ENCODE measurements around the gene LRRC4.

LRRC4 gene, protein sequence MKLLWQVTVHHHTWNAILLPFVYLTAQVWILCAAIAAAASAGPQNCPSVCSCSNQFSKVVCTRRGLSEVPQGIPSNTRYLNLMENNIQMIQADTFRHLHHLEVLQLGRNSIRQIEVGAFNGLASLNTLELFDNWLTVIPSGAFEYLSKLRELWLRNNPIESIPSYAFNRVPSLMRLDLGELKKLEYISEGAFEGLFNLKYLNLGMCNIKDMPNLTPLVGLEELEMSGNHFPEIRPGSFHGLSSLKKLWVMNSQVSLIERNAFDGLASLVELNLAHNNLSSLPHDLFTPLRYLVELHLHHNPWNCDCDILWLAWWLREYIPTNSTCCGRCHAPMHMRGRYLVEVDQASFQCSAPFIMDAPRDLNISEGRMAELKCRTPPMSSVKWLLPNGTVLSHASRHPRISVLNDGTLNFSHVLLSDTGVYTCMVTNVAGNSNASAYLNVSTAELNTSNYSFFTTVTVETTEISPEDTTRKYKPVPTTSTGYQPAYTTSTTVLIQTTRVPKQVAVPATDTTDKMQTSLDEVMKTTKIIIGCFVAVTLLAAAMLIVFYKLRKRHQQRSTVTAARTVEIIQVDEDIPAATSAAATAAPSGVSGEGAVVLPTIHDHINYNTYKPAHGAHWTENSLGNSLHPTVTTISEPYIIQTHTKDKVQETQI

DNA sequence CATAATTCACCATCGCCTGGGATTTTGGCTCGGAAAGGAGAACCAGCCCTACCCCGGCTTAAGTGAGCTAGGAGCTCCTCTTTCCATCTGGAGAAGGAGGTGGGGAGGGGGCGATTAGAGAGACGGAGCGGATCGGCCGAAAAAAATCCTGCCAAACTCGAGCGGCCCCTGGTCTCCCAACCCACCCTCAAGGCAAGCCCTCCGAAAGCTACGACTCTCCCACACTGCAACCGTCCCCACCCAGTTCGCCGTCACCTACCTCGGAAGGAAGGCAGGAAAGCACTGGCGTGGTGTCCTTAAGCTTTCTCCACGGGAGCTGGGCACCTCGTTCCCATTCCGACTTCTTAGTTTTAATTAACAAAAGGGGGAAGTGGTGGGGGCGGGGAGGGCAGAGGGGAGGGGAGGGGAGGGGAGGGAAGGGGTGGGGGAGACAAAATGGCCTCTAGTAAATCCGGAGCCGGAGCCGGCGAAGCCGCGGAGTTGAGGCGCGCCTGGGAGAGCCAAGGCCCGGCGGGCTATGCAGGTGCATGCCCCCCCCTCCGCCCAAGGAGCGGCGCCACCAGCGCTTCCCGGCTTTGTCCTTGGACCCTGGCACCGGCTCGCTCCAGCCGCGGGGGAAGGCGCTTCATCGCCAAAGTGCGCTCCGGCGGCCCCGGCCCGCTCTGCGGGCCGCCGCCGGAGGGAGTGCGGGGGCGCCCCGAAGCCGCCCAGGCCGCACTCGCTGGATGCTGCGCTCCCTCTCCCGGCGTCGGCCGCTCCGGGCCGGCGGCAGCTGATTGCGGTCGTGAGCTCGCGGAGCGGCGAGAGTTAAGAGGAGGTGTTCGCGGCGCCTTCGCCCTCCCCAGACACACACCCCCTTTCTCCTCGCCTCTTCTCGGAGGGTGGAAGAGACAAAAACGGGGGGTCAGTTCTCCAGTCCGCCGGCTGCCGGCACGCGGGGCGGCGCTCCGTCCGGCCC lies at the start of gene LRRC4:
LRRC4 (minus strand) TSS at position 784 of the 958 bp plus-strand sequence. CDS start 797 bp downstream, outside the sequence.
- ATAC-seq: peak in 1 of 2 donors; percentile 2

DNA sequence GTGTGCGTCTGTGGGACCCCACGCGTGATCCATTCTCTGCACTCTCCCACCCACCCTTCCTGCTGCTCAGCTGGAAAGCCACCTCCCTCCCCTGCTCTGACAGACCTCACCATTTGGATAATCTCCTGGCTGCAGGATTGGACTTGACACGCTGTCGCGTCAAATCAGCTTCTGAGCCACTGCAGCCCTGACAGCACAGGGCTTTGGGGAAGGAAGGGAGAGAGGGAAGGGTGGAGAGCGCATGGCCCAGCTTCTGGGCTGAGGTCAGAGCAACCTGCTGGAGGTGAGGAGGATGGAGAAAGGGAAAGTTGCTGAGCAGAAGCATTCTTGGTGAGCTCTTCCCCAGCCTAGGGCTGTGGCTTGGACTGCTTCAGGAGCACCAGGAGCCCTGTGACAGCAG lies 48.9 kb upstream of the LRRC4 start:
- ATAC-seq: no peak

DNA sequence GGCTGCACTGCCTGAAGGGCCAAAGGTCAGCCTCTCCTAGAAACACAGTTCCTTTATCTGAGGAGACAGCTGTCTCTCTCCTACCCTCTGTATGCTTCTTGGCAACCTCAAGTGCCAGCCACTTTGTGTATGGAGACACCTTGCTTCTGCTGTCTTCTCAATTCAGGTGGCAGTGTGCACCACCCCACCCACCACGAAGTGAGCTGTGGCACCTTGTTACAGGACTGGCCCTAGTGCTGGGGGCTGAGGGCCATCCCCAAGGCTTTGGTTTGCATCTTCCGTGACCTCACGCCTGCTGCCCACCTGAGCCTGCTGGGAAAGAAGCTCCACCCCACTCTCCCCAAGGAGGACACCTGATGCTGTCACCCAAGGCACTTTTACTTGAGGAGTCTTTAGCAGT lies 47.1 kb upstream of the LRRC4 start:
- no peak for ATAC-seq

- ATAC-seq: no peak
Measured at GRCh38 chr7:128076796-128077271, 45.6 kb upstream of the LRRC4 start.

DNA sequence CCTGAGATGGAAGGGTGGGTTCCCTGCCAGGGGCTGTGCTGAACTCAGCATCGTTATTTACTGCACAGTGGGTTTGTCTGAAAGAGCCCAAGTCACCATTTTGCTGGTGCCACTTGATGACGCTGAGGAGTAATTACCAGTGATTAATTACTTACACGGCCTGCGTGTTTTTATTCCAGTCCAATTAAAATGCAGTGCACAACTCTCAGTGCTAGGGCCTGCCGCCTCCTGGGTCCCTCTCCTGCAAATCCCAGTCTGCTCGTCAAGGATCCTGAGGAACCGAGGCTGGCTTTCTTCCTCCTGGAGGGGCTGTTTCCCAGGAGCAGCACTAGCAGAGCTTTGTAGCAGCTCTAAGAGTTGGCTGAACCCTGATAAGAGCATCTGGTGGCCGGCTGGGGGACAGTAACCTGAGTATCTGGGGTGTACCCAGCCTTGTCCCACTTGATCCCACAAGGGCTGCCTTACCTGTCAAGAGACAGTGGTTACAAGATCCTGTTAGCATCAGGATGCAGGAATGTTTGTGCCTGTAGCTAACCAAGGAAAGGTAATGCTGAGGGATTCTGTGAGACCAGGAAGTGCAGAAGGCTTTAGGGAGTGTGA lies 45.1 kb upstream of the LRRC4 start:
- no peak for ATAC-seq

DNA sequence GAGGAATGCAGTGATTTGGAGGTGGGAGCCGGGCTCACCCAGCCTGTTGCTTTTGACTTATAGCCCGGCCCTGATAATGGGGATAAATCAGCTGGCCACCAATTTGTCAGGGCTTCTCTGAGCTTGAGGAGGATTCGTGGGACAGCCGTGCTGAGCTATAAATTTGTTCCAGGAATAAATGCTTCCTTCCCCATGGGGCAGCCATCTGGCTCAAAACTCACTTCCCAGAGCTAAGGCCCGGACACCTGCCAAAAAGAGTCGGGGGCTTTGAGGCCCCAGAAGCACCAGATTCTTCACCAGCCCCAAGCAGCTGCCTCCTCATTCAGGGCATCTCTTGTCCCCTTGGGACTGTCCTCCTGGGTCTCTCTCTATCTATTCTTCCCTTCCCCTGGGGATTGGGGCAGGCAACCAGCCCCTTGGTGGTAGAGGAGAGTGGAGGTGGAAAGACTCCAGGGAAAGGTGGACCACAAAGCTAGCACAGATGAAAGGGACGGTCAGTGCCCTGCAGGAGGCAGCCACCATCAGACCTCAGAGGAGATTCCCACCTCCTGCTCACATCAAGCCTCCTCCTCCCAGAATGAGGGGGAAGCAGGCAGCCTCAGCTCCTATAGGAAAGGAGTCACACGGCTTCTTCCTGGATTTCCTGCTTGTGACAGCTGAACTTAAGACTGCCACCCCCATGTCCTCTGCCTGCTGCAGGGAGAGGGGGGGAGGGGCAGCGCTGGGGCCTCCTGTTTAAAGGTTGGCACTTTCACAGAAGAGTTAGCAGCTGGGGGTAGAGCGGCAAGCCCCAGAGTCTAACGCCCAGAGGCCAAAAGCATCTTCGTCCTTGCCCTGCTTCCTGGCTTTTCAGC lies 44.2 kb upstream of the LRRC4 start:
- ATAC-seq: no peak

GRCh38 chr7:128074736-128075135 lies 43.5 kb upstream of the LRRC4 start:
- ATAC-seq: no peak

DNA sequence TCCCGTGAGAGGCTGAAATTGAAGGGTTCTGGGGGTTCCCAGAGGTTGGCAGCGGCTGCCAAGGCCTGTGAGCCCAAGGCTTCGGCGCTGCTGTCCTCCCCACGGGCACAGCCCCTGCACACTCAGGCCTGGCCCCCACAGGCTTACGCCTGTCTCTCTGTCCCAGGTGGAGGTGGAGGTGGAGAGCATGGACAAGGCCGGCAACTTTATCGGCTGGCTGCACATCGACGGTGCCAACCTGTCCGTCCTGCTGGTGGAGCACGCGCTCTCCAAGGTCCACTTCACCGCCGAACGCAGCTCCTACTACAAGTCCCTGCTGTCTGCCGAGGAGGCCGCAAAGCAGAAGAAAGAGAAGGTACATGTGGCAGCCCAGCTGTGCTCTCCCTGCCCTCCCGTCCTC lies 43.1 kb upstream of the LRRC4 start:
- no peak for ATAC-seq

DNA sequence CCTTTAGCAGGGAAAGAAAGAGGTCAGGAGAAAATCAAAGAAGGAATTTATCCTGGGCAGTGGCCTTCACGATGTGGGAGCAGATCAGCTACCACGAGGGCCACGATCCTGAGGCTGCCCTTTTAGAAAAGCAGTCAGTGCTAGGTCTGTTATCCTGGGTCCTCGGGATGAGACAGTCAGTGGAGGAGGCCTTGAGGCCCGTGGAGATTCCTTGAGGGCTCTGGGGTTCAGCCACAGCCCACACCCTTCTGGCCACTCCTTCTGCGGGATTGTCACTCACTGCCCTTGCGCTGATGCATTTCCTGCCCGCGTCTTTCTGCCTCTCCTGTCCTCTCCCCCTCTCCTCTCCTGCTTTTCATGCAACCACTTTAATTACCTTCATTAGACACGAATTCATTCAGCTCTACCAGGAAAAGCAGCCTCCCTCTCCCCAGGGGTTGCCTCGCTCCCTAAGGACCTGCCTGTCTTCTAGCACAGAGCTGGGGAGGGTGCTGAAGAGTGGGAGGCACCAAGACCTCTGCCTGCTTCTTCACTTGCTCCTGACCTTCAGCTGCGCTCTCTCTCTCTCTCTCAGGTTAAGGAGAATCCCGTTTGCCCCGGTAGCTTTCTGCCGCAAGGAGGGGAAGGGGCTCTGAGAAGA lies 42.6 kb upstream of the LRRC4 start:
- no peak for ATAC-seq

- no peak for ATAC-seq
Measured at GRCh38 chr7:128071801-128072200, 40.6 kb upstream of the LRRC4 start.

- no peak for ATAC-seq
Measured at GRCh38 chr7:128071376-128071775, 40.1 kb upstream of the LRRC4 start.

DNA sequence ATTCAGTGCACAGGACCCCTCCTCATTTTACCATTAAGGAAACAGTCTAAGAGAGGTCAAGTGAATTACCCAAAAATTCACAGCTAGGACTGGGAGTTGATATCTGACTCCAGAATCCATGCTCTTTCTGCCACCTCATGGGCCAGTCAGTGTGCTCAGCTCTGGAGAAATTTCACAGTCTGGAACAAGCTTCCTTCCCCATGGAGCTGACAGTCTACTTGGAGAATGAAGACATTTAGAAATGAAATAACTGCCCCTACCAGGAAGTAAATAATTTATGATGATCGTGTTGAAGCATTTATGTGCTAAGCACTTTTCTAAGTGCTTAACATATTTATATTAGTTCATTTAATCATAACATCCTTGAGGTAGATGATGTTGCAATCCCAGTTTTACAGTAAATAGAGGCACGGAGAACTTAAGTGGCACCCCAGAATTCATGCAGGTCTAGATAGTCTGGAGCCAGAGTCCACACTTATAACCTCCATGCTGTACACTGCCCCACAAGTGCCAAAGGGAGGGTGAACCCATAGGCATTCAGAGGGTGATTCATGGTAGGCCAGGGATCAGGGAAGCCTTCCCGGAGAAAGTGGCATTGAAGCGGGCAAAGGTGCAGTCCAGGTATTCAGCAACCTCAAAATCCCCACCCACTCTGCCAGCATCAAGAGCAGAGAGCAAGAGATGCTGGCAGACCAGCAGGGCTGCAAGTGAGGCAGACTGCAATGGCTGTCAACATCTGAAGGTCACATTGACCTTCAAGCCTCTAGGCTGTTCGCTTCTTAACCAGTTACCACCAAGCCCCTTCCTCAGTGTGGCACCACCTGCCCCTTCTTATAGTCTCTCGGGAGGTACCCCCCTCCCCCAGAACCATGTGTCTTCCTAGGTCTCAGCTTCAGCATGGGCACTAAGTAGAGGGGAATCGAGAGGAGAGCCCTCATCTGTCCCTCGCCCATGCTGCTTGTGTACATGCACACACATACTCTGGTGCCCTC lies 38.4 kb upstream of the LRRC4 start:
- ATAC-seq: no peak

GRCh38 chr7:128068785-128069184 lies 37.5 kb upstream of the LRRC4 start:
- no peak for ATAC-seq

DNA sequence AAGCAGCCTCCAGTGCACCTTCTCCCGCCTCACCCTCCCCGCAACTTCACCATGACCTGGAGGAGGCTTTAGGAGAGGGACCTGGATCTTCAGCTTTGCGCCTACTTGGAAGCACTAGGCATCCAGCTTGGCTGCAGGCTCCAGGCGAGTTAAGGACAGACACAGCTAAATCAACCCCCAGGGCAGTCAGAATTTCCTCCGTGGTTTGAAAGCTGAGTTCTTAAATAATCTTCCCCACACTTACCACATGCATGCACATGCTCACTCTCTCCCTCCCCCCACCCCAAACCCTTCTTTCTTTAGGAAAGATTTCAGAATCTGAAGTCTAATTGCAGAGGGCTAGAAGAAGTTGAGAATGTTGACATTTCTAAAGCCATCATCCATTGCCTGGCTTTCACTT lies 36.7 kb upstream of the LRRC4 start:
- no peak for ATAC-seq

GRCh38 chr7:128066858-128067257 lies 35.6 kb upstream of the LRRC4 start:
- no peak for ATAC-seq

GRCh38 chr7:128066395-128066794 lies 35.2 kb upstream of the LRRC4 start:
- no peak for ATAC-seq

DNA sequence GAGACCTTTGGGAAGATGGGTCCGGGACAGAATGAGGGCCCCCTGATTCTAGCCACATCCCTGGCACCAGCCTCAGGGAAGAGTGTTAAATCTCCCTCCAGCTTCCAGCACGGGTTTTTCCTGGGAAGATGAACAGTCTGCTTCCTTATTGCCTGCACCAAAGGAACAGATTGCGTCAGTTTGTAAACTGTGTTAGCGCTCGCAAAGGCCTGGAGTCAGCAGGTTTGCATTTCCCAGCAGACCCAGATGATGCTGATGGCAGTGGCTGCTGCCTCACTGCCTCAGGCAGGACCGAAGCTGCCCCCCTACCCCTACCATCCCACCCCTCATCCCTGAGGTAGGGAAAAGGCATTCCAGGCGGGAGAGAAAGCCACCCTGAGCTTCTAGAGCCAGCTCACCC lies 34.6 kb upstream of the LRRC4 start:
- no peak for ATAC-seq

GRCh38 chr7:128063088-128063487 lies 31.9 kb upstream of the LRRC4 start:
- ATAC-seq: no peak

DNA sequence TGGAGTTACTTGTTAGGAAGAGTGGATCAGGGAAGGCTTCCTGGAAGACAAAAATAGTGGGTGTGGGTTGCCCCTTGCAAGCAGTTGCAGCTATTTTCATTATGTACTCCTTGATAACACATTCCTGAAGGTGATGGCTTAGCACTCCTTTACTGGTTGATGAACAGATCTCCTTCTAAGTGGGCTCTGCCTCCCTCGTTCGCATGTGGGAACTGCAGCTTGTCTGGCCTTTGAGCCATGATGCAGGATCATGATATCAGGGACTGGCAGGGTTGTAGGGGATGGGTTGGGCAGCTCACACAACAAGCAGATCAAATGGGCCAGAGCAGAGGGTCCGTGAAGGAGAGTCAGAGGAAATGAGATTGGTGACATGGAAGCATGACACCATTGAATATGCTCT lies 28.8 kb upstream of the LRRC4 start:
- no peak for ATAC-seq

All from activated CD4-positive, CD25-positive, alpha-beta regulatory T cell treated with anti-CD3 and anti-CD28 coated beads, Interleukin-2, amount 50 U/mL, for 24 hours (primary cell).